HG02763 (cell line): Measurements from ENCODE around the gene SH3RF3.

Experiments
- ATAC-seq: cut with Tn5 transposase; IDR thresholded peaks from one replicate; pipeline ENCODE4 v1.9.1; 2021; ENCODE audit warnings: mild to moderate bottlenecking, moderate library complexity; ENCODE audit not compliant: unreplicated experiment

SH3RF3 gene

GRCh38 chr2:109330056-109330455 lies 201.1 kb downstream of the SH3RF3 start:
- no peak for ATAC-seq

- no peak for ATAC-seq
Measured at GRCh38 chr2:109331081-109331480, 202.1 kb downstream of the SH3RF3 start.

- ATAC-seq, result peak; percentile 58
Measured at GRCh38 chr2:109331896-109332848, 203.2 kb downstream of the SH3RF3 start.

- no peak for ATAC-seq
Measured at GRCh38 chr2:109332880-109333279, 203.9 kb downstream of the SH3RF3 start.

- ATAC-seq, result no peak
Measured at GRCh38 chr2:109333414-109334210, 204.6 kb downstream of the SH3RF3 start.

GRCh38 chr2:109335631-109336176 lies 206.7 kb downstream of the SH3RF3 start:
- ATAC-seq, result no peak

- no peak for ATAC-seq
Measured at GRCh38 chr2:109336296-109336695, 207.3 kb downstream of the SH3RF3 start.

- no peak for ATAC-seq
Measured at GRCh38 chr2:109337221-109337620, 208.2 kb downstream of the SH3RF3 start.

GRCh38 chr2:109339519-109339966 lies 210.5 kb downstream of the SH3RF3 start:
- no peak for ATAC-seq

GRCh38 chr2:109340381-109340780 lies 211.4 kb downstream of the SH3RF3 start:
- no peak for ATAC-seq

- ATAC-seq, result no peak
Measured at GRCh38 chr2:109341355-109342255, 212.6 kb downstream of the SH3RF3 start.

- no peak for ATAC-seq
Measured at GRCh38 chr2:109342256-109342850, 213.3 kb downstream of the SH3RF3 start.

- no peak for ATAC-seq
Measured at GRCh38 chr2:109342930-109343329, 213.9 kb downstream of the SH3RF3 start.

- ATAC-seq, result no peak
Measured at GRCh38 chr2:109343460-109343859, 214.5 kb downstream of the SH3RF3 start.

GRCh38 chr2:109344270-109344805 lies 215.3 kb downstream of the SH3RF3 start:
- ATAC-seq, result no peak

- no peak for ATAC-seq
Measured at GRCh38 chr2:109345091-109345490, 216.1 kb downstream of the SH3RF3 start.

- no peak for ATAC-seq
Measured at GRCh38 chr2:109345653-109346480, 216.9 kb downstream of the SH3RF3 start.

- no peak for ATAC-seq
Measured at GRCh38 chr2:109346601-109347228, 217.7 kb downstream of the SH3RF3 start.
